Measurements from ENCODE around the gene CCL7. TPM values are rescaled to one million over a fixed set of nuclear protein-coding genes. Genes with fewer than 3 reads are reported as not detected.

CCL7 gene
- total RNA-seq, 1 experiment from 2014 or later: not detected

- DNase-seq (ENCODE audit: extremely low read depth, low read depth): no peak
Observed at GRCh38 chr17:34245351-34245905, 24.6 kb upstream of the CCL7 start.

GRCh38 chr17:34246446-34246845 is 23.6 kb upstream of the CCL7 start:
- DNase-seq (ENCODE audit: extremely low read depth, low read depth): no peak

DNA sequence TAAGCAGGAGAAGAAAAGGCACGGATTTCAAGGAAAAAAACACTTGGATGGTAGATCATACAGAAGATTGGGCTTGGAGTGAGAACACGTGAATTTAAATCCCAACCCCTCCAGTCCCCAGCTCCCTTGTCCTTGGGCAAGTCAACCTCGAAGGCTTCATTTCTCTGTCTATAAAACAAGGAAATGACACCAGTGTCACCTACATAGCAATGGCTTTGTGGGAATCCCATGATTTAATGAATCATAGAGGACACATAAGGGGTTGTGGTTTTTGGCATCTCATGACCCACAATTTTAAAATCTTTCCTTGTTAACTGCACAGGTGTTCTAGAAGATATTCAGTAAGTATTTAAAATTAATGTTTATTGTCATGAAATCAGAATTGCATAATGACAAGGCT is 23.1 kb upstream of the CCL7 start:
- DNase-seq (ENCODE audit: extremely low read depth, low read depth): no peak

GRCh38 chr17:34248511-34249024 is 21.5 kb upstream of the CCL7 start:
- no peak for DNase-seq (ENCODE audit: extremely low read depth, low read depth)

GRCh38 chr17:34249061-34249460 is 21.0 kb upstream of the CCL7 start:
- DNase-seq (ENCODE audit: extremely low read depth, low read depth): no peak

GRCh38 chr17:34249478-34249877 is 20.5 kb upstream of the CCL7 start:
- no peak for DNase-seq (ENCODE audit: extremely low read depth, low read depth)

DNA sequence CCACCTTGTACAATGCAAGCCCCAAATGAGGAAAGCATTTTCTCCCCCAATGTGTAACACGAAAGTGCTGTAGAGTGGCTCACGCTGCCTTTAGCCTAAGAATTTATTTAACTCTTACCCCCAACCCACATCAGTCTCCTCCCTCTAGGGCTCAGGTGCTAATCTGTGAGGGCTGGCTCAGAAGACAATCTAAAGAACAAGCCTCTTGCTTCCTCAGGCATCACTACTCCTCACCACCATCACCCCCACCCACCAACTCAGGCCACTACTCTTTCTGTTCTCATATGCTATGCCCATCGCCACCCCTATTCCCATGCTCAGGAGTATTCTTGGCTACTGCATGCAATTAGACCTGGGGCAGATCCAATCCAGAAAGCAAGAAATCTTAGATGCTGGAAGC is 18.8 kb upstream of the CCL7 start:
- no peak for DNase-seq (ENCODE audit: extremely low read depth, low read depth)

DNA sequence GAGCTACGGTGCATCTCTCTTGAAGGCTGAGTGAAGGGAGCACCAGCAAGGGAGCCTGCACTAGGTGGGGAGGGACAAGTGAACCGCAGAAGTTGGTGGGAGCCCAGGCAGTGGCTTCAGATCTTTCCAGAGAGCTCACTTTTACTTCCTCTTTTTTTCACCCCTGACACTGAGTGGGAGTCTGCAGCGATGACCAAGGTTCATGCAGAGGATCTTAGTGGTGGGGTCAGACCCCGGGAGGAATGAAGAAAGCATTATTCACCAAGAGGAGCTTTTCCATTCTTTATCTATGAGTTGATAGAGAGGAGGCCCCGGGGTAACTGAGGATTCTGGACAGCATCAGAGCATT is 18.0 kb upstream of the CCL7 start:
- no peak for DNase-seq (ENCODE audit: extremely low read depth, low read depth)

GRCh38 chr17:34252444-34253138 is 17.4 kb upstream of the CCL7 start:
- no peak for DNase-seq (ENCODE audit: extremely low read depth, low read depth)

- DNase-seq (ENCODE audit: extremely low read depth, low read depth): no peak
Observed at GRCh38 chr17:34253139-34253525, 16.9 kb upstream of the CCL7 start.

DNA sequence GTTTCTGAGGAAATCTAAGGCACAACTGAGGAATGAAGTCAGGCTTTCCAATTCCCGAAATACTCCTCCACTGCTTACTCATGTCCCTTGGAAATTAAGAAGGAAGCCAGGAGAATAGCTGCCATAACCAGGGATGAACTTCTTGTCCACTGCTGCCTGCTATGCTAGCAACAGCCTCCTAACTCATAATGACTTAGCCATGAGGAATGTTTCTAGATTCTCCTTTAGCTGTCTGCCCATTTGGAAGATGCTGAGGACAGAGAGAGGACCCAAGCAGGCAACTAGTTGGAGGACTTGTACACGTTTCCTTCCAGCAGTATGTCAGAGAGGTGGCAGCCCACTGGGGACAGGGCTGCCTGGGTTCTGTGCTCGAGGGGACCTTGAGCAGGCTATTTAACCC is 15.9 kb upstream of the CCL7 start:
- DNase-seq (ENCODE audit: extremely low read depth, low read depth): no peak

DNA sequence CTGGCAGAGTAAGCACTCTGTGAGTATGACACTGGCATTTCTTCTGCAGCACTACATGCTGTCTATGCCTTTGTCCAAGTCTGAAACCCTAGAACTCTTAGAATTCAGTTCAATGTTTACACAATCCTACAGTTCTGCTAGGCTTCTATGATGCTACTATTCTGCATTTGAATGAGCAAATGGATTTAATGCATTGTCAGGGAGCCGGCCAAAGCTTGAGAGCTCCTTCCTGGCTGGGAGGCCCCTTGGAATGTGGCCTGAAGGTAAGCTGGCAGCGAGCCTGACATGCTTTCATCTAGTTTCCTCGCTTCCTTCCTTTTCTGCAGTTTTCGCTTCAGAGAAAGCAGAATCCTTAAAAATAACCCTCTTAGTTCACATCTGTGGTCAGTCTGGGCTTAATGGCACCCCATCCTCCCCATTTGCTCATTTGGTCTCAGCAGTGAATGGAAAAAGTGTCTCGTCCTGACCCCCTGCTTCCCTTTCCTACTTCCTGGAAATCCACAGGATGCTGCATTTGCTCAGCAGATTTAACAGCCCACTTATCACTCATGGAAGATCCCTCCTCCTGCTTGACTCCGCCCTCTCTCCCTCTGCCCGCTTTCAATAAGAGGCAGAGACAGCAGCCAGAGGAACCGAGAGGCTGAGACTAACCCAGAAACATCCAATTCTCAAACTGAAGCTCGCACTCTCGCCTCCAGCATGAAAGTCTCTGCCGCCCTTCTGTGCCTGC is 15.2 kb upstream of the CCL7 start, which contains the start of gene CCL2:
Gene CCL2, plus strand, starts transcription at position 635 of the 730 bp plus-strand sequence. Its CDS starts 65 bp downstream, at position 700.
- no peak for DNase-seq (ENCODE audit: extremely low read depth, low read depth)

DNA sequence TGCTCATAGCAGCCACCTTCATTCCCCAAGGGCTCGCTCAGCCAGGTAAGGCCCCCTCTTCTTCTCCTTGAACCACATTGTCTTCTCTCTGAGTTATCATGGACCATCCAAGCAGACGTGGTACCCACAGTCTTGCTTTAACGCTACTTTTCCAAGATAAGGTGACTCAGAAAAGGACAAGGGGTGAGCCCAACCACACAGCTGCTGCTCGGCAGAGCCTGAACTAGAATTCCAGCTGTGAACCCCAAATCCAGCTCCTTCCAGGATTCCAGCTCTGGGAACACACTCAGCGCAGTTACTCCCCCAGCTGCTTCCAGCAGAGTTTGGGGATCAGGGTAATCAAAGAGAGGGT is 14.7 kb upstream of the CCL7 start:
- DNase-seq (ENCODE audit: extremely low read depth, low read depth): no peak

GRCh38 chr17:34255841-34256240 is 14.2 kb upstream of the CCL7 start:
- no peak for DNase-seq (ENCODE audit: extremely low read depth, low read depth)

GRCh38 chr17:34257299-34257985 is 12.6 kb upstream of the CCL7 start:
- DNase-seq (ENCODE audit: extremely low read depth, low read depth): no peak

- DNase-seq (ENCODE audit: extremely low read depth, low read depth): no peak
Observed at GRCh38 chr17:34257986-34258326, 12.1 kb upstream of the CCL7 start.

- DNase-seq (ENCODE audit: extremely low read depth, low read depth): no peak
Observed at GRCh38 chr17:34259146-34259545, 10.9 kb upstream of the CCL7 start.

GRCh38 chr17:34260861-34261260 is 9.2 kb upstream of the CCL7 start:
- no peak for DNase-seq (ENCODE audit: extremely low read depth, low read depth)

- DNase-seq (ENCODE audit: extremely low read depth, low read depth): no peak
Observed at GRCh38 chr17:34261568-34262337, 8.3 kb upstream of the CCL7 start.

DNA sequence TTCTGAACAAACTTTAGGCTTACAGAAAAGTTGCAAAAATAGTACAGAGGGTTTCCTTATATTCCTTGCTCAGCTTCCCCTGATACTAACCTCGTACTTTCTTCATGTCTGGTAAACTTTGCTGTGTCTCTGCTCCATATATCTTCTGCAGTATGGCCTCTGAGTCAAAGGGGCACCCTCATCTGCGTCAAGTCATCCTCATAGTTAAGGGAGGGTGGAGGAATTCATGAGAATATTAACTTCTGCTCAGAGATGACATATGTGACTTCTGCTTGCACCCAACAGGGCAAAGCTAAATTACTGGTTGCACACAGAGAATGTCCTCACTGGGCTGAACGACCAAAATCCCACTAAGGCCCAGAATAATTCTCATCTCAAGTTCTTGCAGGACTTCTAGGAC is 4.3 kb upstream of the CCL7 start:
- DNase-seq (ENCODE audit: extremely low read depth, low read depth): no peak

DNA sequence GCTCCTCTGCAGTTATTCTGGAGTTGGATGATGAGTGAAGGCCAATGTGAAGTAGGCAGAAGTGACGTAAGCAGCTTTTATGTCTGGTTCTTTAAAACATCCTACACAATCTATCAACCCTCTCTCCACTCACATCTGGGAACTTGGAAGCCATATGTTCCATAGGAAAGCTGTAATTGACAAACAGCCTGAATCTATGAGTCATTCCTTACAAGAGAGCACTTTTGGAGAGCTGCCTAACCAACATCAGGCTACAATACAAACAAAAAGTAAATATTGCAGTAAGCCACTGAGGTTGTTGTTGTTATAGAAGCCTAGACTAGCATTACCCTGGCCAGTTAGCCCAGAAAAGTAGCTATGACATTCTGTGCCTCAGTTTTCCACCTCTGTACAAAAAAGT is 5.9 kb downstream of the CCL7 start:
- DNase-seq (ENCODE audit: extremely low read depth, low read depth): no peak

Measured in NCI-H460 (cell line).